Bronchial epithelial cell (primary cell): ENCODE data around the gene STRIP2. TPM values are rescaled to one million over a fixed set of nuclear protein-coding genes. Genes with fewer than 3 reads are reported as not detected.

Experiments used
- DNase-seq: peaks from one replicate; pipeline ENCODE4 v3.0.0-alpha.2; 2010; ENCODE audit warnings: low read depth
- FAIRE-seq: peaks from 2 replicates; lab custom pipeline; 2011; peaks lifted over from hg19 to GRCh38; lab: Jason Lieb, UNC
- H3K27me3 ChIP-seq: 2 replicates; pipeline ENCODE4 v1.5.1; 2011; ENCODE audit warnings: low read length; ENCODE audit not compliant: control insufficient read depth, insufficient read depth
- H3K36me3 ChIP-seq: 2 replicates; pipeline ENCODE4 v1.5.1; 2011; ENCODE audit warnings: low read length; ENCODE audit not compliant: control insufficient read depth, insufficient read depth
- H3K4me3 ChIP-seq: 2 replicates; pipeline ENCODE4 v1.5.1; 2011; ENCODE audit warnings: mild to moderate bottlenecking, low read depth, low read length, control low read depth
- total RNA-seq: library from RNA; depleted of rRNA; stranded (reverse); fragments of >200 nt; gene quantifications from 2 replicates; pipeline ENCODE4 v1.2.1, GENCODE V29; 2014
- TF ChIP-seq, protein P1 (sequence below): IDR thresholded peaks from 2 replicates; pipeline ENCODE4 v1.5.1; 2011; ENCODE audit warnings: mild to moderate bottlenecking, moderate library complexity, low read length, control low read depth, inconsistent platforms; ENCODE audit not compliant: insufficient read depth, severe bottlenecking

Gene STRIP2
- total RNA-seq, 1 donor from 2014 or later, result 6.8 TPM

DNA sequence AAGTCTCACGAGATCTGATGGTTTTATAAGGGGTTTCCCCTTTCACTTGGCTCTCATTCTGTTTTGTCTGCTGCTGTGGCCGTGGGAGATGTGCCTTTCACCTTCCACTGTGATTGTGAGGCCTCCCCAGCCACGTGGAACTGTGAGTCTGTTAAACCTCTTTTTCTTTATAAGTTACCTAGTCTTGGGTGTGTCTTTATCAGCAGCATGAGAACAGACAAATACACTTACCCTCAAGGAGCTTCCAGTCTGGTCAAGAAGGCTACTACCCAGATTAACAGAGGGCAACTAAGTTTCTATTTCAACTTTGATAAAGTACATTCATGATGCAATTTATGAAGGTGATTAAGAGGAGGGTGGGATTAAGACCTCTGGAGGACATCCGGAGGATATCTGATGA lies 81.1 kb downstream of the STRIP2 start:
- H3K36me3 ChIP-seq, result no peaks in the 10 kb centered on the region
- TF ChIP-seq, protein P1, sequence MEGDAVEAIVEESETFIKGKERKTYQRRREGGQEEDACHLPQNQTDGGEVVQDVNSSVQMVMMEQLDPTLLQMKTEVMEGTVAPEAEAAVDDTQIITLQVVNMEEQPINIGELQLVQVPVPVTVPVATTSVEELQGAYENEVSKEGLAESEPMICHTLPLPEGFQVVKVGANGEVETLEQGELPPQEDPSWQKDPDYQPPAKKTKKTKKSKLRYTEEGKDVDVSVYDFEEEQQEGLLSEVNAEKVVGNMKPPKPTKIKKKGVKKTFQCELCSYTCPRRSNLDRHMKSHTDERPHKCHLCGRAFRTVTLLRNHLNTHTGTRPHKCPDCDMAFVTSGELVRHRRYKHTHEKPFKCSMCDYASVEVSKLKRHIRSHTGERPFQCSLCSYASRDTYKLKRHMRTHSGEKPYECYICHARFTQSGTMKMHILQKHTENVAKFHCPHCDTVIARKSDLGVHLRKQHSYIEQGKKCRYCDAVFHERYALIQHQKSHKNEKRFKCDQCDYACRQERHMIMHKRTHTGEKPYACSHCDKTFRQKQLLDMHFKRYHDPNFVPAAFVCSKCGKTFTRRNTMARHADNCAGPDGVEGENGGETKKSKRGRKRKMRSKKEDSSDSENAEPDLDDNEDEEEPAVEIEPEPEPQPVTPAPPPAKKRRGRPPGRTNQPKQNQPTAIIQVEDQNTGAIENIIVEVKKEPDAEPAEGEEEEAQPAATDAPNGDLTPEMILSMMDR, result no peak
- H3K4me3 ChIP-seq, result no peak overlapping the region
- DNase-seq (no peak), FAIRE-seq (no peak)
- H3K27me3 ChIP-seq, result no peaks in the 10 kb centered on the region

DNA sequence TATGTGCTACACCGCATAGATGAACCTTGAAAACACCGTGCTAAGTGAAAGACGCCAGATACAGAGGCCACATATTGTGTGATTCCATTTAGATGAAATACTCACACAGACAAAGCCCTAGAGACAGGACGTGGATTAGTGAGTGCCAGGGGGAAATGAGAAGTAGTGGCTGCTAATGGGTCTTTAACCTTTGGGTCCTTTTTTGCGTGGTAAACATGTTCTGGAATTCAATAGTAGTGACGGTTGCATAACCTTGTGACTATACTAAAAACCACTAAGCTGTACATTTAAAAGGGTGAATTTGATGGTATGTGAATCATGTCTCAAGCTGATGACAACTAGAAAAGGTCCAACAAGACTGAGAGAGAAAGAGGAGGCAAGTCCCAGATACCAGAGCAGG lies 83.7 kb downstream of the STRIP2 start:
- no peak for FAIRE-seq
- Histone ChIP-seq H3K4me3 (no peak overlapping the region), H3K36me3 (no peaks in the 10 kb centered on the region), H3K27me3 (peaks cover 4% of the 10 kb centered on the region)
- TF ChIP-seq, protein P1, result no peak
- no peak for DNase-seq

DNA sequence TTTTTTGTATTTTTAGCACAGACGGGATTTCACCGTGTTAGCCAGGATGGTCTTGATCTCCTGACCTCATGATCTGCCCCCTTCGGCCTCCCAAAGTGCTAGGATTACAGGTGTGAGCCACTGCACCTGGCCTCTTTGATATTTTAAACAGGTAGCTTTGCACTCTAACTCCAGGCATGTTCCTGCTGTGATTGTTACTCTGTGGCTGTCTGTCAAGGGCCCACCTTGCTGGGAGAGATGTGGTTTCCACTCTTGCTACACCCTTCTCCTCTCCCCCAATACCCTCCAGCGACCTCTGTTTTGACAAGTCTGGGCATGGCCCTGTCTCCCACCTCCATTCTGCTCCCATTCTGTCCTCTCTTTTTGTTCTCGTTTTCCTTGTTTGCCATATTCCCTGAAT lies 85.2 kb downstream of the STRIP2 start:
- H3K27me3 ChIP-seq, result peaks cover 4% of the 10 kb centered on the region
- FAIRE-seq (no peak), DNase-seq (no peak)
- H3K4me3 ChIP-seq, result no peak overlapping the region
- H3K36me3 ChIP-seq, result no peaks in the 10 kb centered on the region
- TF ChIP-seq, protein P1, result no peak

DNA sequence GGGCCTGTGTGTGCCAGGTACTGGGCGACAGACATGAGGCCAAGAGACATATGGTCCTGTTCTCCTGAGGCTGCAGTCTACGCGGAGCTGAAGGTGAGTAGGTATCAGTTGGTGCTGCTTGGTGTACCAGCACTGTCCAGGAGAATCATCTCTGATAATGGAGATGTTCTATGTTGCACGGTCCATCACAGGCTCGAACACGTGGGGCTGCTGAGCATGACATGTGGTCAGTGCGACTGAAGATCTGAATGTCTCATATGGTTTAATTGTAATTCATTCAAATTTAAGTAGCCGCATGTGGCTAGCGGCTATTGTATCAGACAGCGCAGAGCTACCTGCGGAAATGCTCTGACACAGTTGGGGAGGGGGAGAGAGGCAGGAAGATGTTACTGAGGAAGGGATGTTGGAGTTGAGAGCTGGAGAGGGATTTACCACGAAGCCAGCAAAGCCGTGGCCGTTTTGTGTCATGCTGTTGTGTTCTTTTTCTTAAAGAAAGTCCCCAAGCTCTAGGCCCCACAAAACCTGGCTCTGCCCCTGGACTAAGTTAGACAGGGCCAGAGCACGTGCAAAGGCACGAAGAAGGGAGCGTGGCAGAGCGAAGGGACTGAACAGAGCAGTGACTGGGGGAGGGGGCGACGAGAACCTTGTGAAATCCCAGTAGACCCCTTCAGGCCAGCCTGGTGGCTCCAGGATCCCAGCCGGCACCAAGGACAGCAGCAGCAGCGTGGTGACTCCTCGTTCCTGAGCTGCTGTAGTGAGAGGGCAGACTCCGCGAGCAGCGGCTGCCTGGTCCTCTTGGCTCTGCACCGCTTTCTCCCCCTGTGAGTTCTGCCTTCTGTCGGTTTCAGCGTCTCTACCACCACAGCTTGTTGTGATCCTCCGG lies 88.1 kb downstream of the STRIP2 start:
- H3K36me3 ChIP-seq, result no peaks in the 10 kb centered on the region
- DNase-seq, result no peak
- H3K4me3 ChIP-seq, result no peak overlapping the region
- peaks cover 4% of the 10 kb centered on the region for H3K27me3 ChIP-seq
- TF ChIP-seq, protein P1, result no peak
- FAIRE-seq, result no peak

DNA sequence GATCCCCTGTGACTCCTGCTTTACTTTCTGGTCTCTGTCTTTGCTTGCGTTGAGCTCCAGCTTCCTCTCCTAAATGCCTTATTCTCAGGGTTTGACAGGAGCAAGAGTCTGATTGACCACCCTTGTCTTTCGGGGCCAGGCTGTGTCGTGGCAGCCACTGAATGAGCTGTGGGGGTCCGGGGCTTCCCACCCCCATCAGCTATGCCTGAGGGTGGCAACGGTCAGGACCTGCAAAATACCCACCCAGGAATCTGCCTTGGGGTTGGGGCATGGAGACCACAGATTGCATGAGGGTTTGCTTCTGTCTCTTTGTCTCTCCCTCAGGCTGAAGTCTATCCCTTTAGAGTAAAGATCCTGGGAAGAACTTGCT lies 88.7 kb downstream of the STRIP2 start:
- H3K36me3 ChIP-seq, result no peaks in the 10 kb centered on the region
- peaks cover 4% of the 10 kb centered on the region for H3K27me3 ChIP-seq
- no peak for DNase-seq
- no peak overlapping the region for H3K4me3 ChIP-seq
- no peak for FAIRE-seq
- TF ChIP-seq, protein P1, result no peak
